ENCODE measurements around the gene ABTB1.
"Not testable (repeated sequence)": the region's sequence is repeated elsewhere in the genome, so short reads cannot be mapped to it uniquely, and the experiment has no call there.

Gene ABTB1

GRCh38 chr3:127650236-127650635 lies 22.5 kb upstream of the ABTB1 start:
- DNase-seq, result no peak

- no peak for DNase-seq
These were observed 21.1 kb upstream of the ABTB1 start for GRCh38 chr3:127651516-127652172.

- DNase-seq, result peak; percentile 47
These were observed 20.3 kb upstream of the ABTB1 start for GRCh38 chr3:127652246-127652995.

GRCh38 chr3:127654374-127654773 lies 18.4 kb upstream of the ABTB1 start:
- no peak for DNase-seq

- not testable (repeated sequence) for DNase-seq
These were observed 17.8 kb upstream of the ABTB1 start for GRCh38 chr3:127654993-127655392.

GRCh38 chr3:127655641-127656040 lies 17.1 kb upstream of the ABTB1 start:
- no peak for DNase-seq

GRCh38 chr3:127656906-127657305 lies 15.8 kb upstream of the ABTB1 start:
- no peak for DNase-seq

- no peak for DNase-seq
These were observed 14.5 kb upstream of the ABTB1 start for GRCh38 chr3:127658234-127658633.

GRCh38 chr3:127660621-127661251 lies 12.0 kb upstream of the ABTB1 start:
- no peak for DNase-seq

GRCh38 chr3:127661600-127661999 lies 11.2 kb upstream of the ABTB1 start:
- DNase-seq, result no peak

GRCh38 chr3:127662001-127662469 lies 10.7 kb upstream of the ABTB1 start:
- no peak for DNase-seq

- no peak for DNase-seq
These were observed 9.6 kb upstream of the ABTB1 start for GRCh38 chr3:127663151-127663550.

GRCh38 chr3:127665165-127665564 lies 7.6 kb upstream of the ABTB1 start:
- no peak for DNase-seq

- DNase-seq, result no peak
These were observed 7.2 kb upstream of the ABTB1 start for GRCh38 chr3:127665586-127665985.

GRCh38 chr3:127666676-127667075 lies 6.1 kb upstream of the ABTB1 start:
- no peak for DNase-seq

- no peak for DNase-seq
These were observed 5.6 kb upstream of the ABTB1 start for GRCh38 chr3:127667119-127667681.

- no peak for DNase-seq
These were observed 3.8 kb upstream of the ABTB1 start for GRCh38 chr3:127668906-127669305.

- DNase-seq, result no peak
These were observed 3.1 kb upstream of the ABTB1 start for GRCh38 chr3:127669541-127670228.

- no peak for DNase-seq
These were observed 2.6 kb upstream of the ABTB1 start for GRCh38 chr3:127670229-127670559.

- no peak for DNase-seq
These were observed 1.8 kb upstream of the ABTB1 start for GRCh38 chr3:127670761-127671522.

GRCh38 chr3:127671523-127672428 lies 976 bp upstream of the ABTB1 start:
- peak; percentile 38 for DNase-seq

Data from CD4-positive, alpha-beta T cell treated with Interleukin-17A for 1 hour (primary cell).